Measurements from ENCODE around the gene RFX4. TPM values are rescaled to one million over a fixed set of nuclear protein-coding genes. Genes with fewer than 3 reads are reported as not detected.

The RFX4 gene
- total and polyA plus RNA-seq, 2 donors: 0.05 to 0.23 TPM

GRCh38 chr12:106710143-106710893 is 127.5 kb downstream of the RFX4 start:
- Histone ChIP-seq H3K4me1 (ENCODE audit: control insufficient read depth in 2 of 2, insufficient read depth in 2 of 2, low read length in 2 of 2) (no peaks in the 10 kb centered on the region), H3K27me3 (ENCODE audit: control insufficient read depth in 2 of 2, insufficient read depth in 1 of 2, low read length in 1 of 2) (peaks cover 10 to 22% of the 10 kb centered on the region in 2 donors), H3K4me3 (ENCODE audit: low read length in 2 of 2) (no peak overlapping the region), H3K9me3 (ENCODE audit: control insufficient read depth in 2 of 2, insufficient read depth in 1 of 2, low read length in 1 of 2) (no peaks in the 10 kb centered on the region), H3K36me3 (ENCODE audit: control insufficient read depth in 2 of 2, insufficient read depth in 2 of 2, low read length in 1 of 2) (no peaks in the 10 kb centered on the region), H3K27ac (ENCODE audit: low read depth in 1 of 2, low read length in 1 of 2) (no peak overlapping the region)
- DNase-seq (ENCODE audit: low read depth in 6 of 9, low spot score in 9 of 9): no peak
- WGBS: 72% methylated on average over 10 of the region's 10 CpGs

GRCh38 chr12:106711316-106711715 is 128.5 kb downstream of the RFX4 start:
- 81% methylated on average over 3 of the region's 3 CpGs for WGBS
- DNase-seq (ENCODE audit: low read depth in 6 of 9, low spot score in 9 of 9): no peak
- H3K36me3 ChIP-seq (ENCODE audit: control insufficient read depth in 2 of 2, insufficient read depth in 2 of 2, low read length in 1 of 2): no peaks in the 10 kb centered on the region
- H3K4me3 ChIP-seq (ENCODE audit: low read length in 2 of 2): no peak overlapping the region
- H3K27ac ChIP-seq (ENCODE audit: low read depth in 1 of 2, low read length in 1 of 2): no peak overlapping the region
- no peaks in the 10 kb centered on the region for H3K9me3 ChIP-seq (ENCODE audit: control insufficient read depth in 2 of 2, insufficient read depth in 1 of 2, low read length in 1 of 2)
- peaks cover 10 to 22% of the 10 kb centered on the region in 2 donors for H3K27me3 ChIP-seq (ENCODE audit: control insufficient read depth in 2 of 2, insufficient read depth in 1 of 2, low read length in 1 of 2)
- no peaks in the 10 kb centered on the region for H3K4me1 ChIP-seq (ENCODE audit: control insufficient read depth in 2 of 2, insufficient read depth in 2 of 2, low read length in 2 of 2)

GRCh38 chr12:106712768-106713167 is 130.0 kb downstream of the RFX4 start:
- H3K27me3 ChIP-seq (ENCODE audit: control insufficient read depth in 2 of 2, insufficient read depth in 1 of 2, low read length in 1 of 2): peaks cover 10 to 22% of the 10 kb centered on the region in 2 donors
- H3K27ac ChIP-seq (ENCODE audit: low read depth in 1 of 2, low read length in 1 of 2): no peak overlapping the region
- H3K4me1 ChIP-seq (ENCODE audit: control insufficient read depth in 2 of 2, insufficient read depth in 2 of 2, low read length in 2 of 2): no peaks in the 10 kb centered on the region
- H3K36me3 ChIP-seq (ENCODE audit: control insufficient read depth in 2 of 2, insufficient read depth in 2 of 2, low read length in 1 of 2): no peaks in the 10 kb centered on the region
- H3K4me3 ChIP-seq (ENCODE audit: low read length in 2 of 2): no peak overlapping the region
- no peak for DNase-seq (ENCODE audit: low read depth in 6 of 9, low spot score in 9 of 9)
- 94% methylated on average over 8 of the region's 8 CpGs for WGBS
- no peaks in the 10 kb centered on the region for H3K9me3 ChIP-seq (ENCODE audit: control insufficient read depth in 2 of 2, insufficient read depth in 1 of 2, low read length in 1 of 2)

- no peak overlapping the region for H3K4me3 ChIP-seq (ENCODE audit: low read length in 2 of 2)
- H3K9me3 ChIP-seq (ENCODE audit: control insufficient read depth in 2 of 2, insufficient read depth in 1 of 2, low read length in 1 of 2): no peaks in the 10 kb centered on the region
- H3K27ac ChIP-seq (ENCODE audit: low read depth in 1 of 2, low read length in 1 of 2): no peak overlapping the region
- no peak for DNase-seq (ENCODE audit: low read depth in 6 of 9, low spot score in 9 of 9)
- no peaks in the 10 kb centered on the region for H3K4me1 ChIP-seq (ENCODE audit: control insufficient read depth in 2 of 2, insufficient read depth in 2 of 2, low read length in 2 of 2)
- peaks cover 8 to 15% of the 10 kb centered on the region in 2 donors for H3K27me3 ChIP-seq (ENCODE audit: control insufficient read depth in 2 of 2, insufficient read depth in 1 of 2, low read length in 1 of 2)
- H3K36me3 ChIP-seq (ENCODE audit: control insufficient read depth in 2 of 2, insufficient read depth in 2 of 2, low read length in 1 of 2): no peaks in the 10 kb centered on the region
- 94% methylated on average over 3 of the region's 3 CpGs for WGBS
These were observed 132.1 kb downstream of the RFX4 start for GRCh38 chr12:106714926-106715325.

- DNase-seq (ENCODE audit: low read depth in 6 of 9, low spot score in 9 of 9): no peak
- no peaks in the 10 kb centered on the region for H3K36me3 ChIP-seq (ENCODE audit: control insufficient read depth in 2 of 2, insufficient read depth in 2 of 2, low read length in 1 of 2)
- peaks cover 5 to 11% of the 10 kb centered on the region in 2 donors for H3K27me3 ChIP-seq (ENCODE audit: control insufficient read depth in 2 of 2, insufficient read depth in 1 of 2, low read length in 1 of 2)
- H3K4me1 ChIP-seq (ENCODE audit: control insufficient read depth in 2 of 2, insufficient read depth in 2 of 2, low read length in 2 of 2): no peaks in the 10 kb centered on the region
- no peak overlapping the region for H3K27ac ChIP-seq (ENCODE audit: low read depth in 1 of 2, low read length in 1 of 2)
- WGBS: 92% methylated on average over 4 of the region's 4 CpGs
- H3K4me3 ChIP-seq (ENCODE audit: low read length in 2 of 2): no peak overlapping the region
- H3K9me3 ChIP-seq (ENCODE audit: control insufficient read depth in 2 of 2, insufficient read depth in 1 of 2, low read length in 1 of 2): no peaks in the 10 kb centered on the region
These were observed 132.8 kb downstream of the RFX4 start for GRCh38 chr12:106715582-106715981.

GRCh38 chr12:106717673-106718072 is 134.9 kb downstream of the RFX4 start:
- Histone ChIP-seq H3K4me1 (ENCODE audit: control insufficient read depth in 2 of 2, insufficient read depth in 2 of 2, low read length in 2 of 2) (no peaks in the 10 kb centered on the region), H3K27ac (ENCODE audit: low read depth in 1 of 2, low read length in 1 of 2) (no peak overlapping the region), H3K27me3 (ENCODE audit: control insufficient read depth in 2 of 2, insufficient read depth in 1 of 2, low read length in 1 of 2) (peaks cover 0 to 3% of the 10 kb centered on the region in 2 donors), H3K36me3 (ENCODE audit: control insufficient read depth in 2 of 2, insufficient read depth in 2 of 2, low read length in 1 of 2) (no peaks in the 10 kb centered on the region), H3K9me3 (ENCODE audit: control insufficient read depth in 2 of 2, insufficient read depth in 1 of 2, low read length in 1 of 2) (no peaks in the 10 kb centered on the region), H3K4me3 (ENCODE audit: low read length in 2 of 2) (no peak overlapping the region)
- over 99% methylated on average over 2 of the region's 2 CpGs for WGBS
- DNase-seq (ENCODE audit: low read depth in 6 of 9, low spot score in 9 of 9): no peak

- DNase-seq (ENCODE audit: low read depth in 6 of 9, low spot score in 9 of 9): no peak
- no peaks in the 10 kb centered on the region for H3K36me3 ChIP-seq (ENCODE audit: control insufficient read depth in 2 of 2, insufficient read depth in 2 of 2, low read length in 1 of 2)
- H3K9me3 ChIP-seq (ENCODE audit: control insufficient read depth in 2 of 2, insufficient read depth in 1 of 2, low read length in 1 of 2): no peaks in the 10 kb centered on the region
- H3K27ac ChIP-seq (ENCODE audit: low read depth in 1 of 2, low read length in 1 of 2): no peak overlapping the region
- 97% methylated on average over 6 of the region's 6 CpGs for WGBS
- H3K4me3 ChIP-seq (ENCODE audit: low read length in 2 of 2): no peak overlapping the region
- no peaks in the 10 kb centered on the region for H3K4me1 ChIP-seq (ENCODE audit: control insufficient read depth in 2 of 2, insufficient read depth in 2 of 2, low read length in 2 of 2)
- H3K27me3 ChIP-seq (ENCODE audit: control insufficient read depth in 2 of 2, insufficient read depth in 1 of 2, low read length in 1 of 2): peaks cover 0 to 5% of the 10 kb centered on the region in 2 donors
These were observed 137.1 kb downstream of the RFX4 start for GRCh38 chr12:106719879-106720278.

GRCh38 chr12:106720696-106721095 is 137.9 kb downstream of the RFX4 start:
- no peak for DNase-seq (ENCODE audit: low read depth in 6 of 9, low spot score in 9 of 9)
- Histone ChIP-seq H3K36me3 (ENCODE audit: control insufficient read depth in 2 of 2, insufficient read depth in 2 of 2, low read length in 1 of 2) (no peaks in the 10 kb centered on the region), H3K27ac (ENCODE audit: low read depth in 1 of 2, low read length in 1 of 2) (no peak overlapping the region), H3K4me3 (ENCODE audit: low read length in 2 of 2) (no peak overlapping the region), H3K27me3 (ENCODE audit: control insufficient read depth in 2 of 2, insufficient read depth in 1 of 2, low read length in 1 of 2) (peaks cover 0 to 5% of the 10 kb centered on the region in 2 donors), H3K4me1 (ENCODE audit: control insufficient read depth in 2 of 2, insufficient read depth in 2 of 2, low read length in 2 of 2) (no peaks in the 10 kb centered on the region), H3K9me3 (ENCODE audit: control insufficient read depth in 2 of 2, insufficient read depth in 1 of 2, low read length in 1 of 2) (no peaks in the 10 kb centered on the region)
- 95% methylated on average over 6 of the region's 6 CpGs for WGBS

GRCh38 chr12:106721915-106722314 is 139.1 kb downstream of the RFX4 start:
- Histone ChIP-seq H3K4me1 (ENCODE audit: control insufficient read depth in 2 of 2, insufficient read depth in 2 of 2, low read length in 2 of 2) (no peaks in the 10 kb centered on the region), H3K36me3 (ENCODE audit: control insufficient read depth in 2 of 2, insufficient read depth in 2 of 2, low read length in 1 of 2) (no peaks in the 10 kb centered on the region), H3K4me3 (ENCODE audit: low read length in 2 of 2) (no peak overlapping the region), H3K9me3 (ENCODE audit: control insufficient read depth in 2 of 2, insufficient read depth in 1 of 2, low read length in 1 of 2) (no peaks in the 10 kb centered on the region), H3K27ac (ENCODE audit: low read depth in 1 of 2, low read length in 1 of 2) (no peak overlapping the region), H3K27me3 (ENCODE audit: control insufficient read depth in 2 of 2, insufficient read depth in 1 of 2, low read length in 1 of 2) (peaks cover 0 to 5% of the 10 kb centered on the region in 2 donors)
- DNase-seq (ENCODE audit: low read depth in 6 of 9, low spot score in 9 of 9): no peak
- WGBS: 96% methylated on average over 1 of the region's 1 CpG
